Measurements from ENCODE around the gene PANX1. TPM values are rescaled to one million over a fixed set of nuclear protein-coding genes. Genes with fewer than 3 reads are reported as not detected.

Gene PANX1
- total RNA-seq, 2 donors from 2014 or later: 12.3 to 15.7 TPM

- Histone ChIP-seq H3K27me3 (no peaks in the 10 kb centered on the region), H3K9me3 (no peaks in the 10 kb centered on the region), H3K4me1 (no peaks in the 10 kb centered on the region), H3K4me3 (no peak overlapping the region), H3K27ac (no peak overlapping the region), H3K36me3 (no peaks in the 10 kb centered on the region)
- TF ChIP-seq CTCF (IDR thresholded peaks at IDR 0.05): no peak
- DNase-seq (ENCODE audit: low spot score): no peak
Observed at GRCh38 chr11:94100253-94100652, 28.4 kb upstream of the PANX1 start.

GRCh38 chr11:94103471-94103870 is 25.2 kb upstream of the PANX1 start:
- no peak overlapping the region for H3K27ac ChIP-seq
- peaks cover 0 to under 1% of the 10 kb centered on the region in 2 donors for H3K9me3 ChIP-seq
- no peaks in the 10 kb centered on the region for H3K27me3 ChIP-seq
- no peak for DNase-seq (ENCODE audit: low spot score)
- TF ChIP-seq CTCF (IDR thresholded peaks at IDR 0.05): no peak
- H3K4me3 ChIP-seq: no peak overlapping the region
- no peaks in the 10 kb centered on the region for H3K4me1 ChIP-seq
- no peaks in the 10 kb centered on the region for H3K36me3 ChIP-seq

- H3K36me3 ChIP-seq: no peaks in the 10 kb centered on the region
- TF ChIP-seq CTCF (IDR thresholded peaks at IDR 0.05): no peak
- no peak overlapping the region for H3K4me3 ChIP-seq
- peaks cover 0 to 13% of the 10 kb centered on the region in 2 donors for H3K9me3 ChIP-seq
- no peak for DNase-seq (ENCODE audit: low spot score)
- no peaks in the 10 kb centered on the region for H3K4me1 ChIP-seq
- no peaks in the 10 kb centered on the region for H3K27me3 ChIP-seq
- H3K27ac ChIP-seq: no peak overlapping the region
Observed at GRCh38 chr11:94104734-94105133, 23.9 kb upstream of the PANX1 start.

GRCh38 chr11:94106716-94107115 is 21.9 kb upstream of the PANX1 start:
- no peaks in the 10 kb centered on the region for H3K27me3 ChIP-seq
- TF ChIP-seq CTCF (IDR thresholded peaks at IDR 0.05): no peak
- DNase-seq (ENCODE audit: low spot score): no peak
- no peaks in the 10 kb centered on the region for H3K36me3 ChIP-seq
- no peak overlapping the region for H3K27ac ChIP-seq
- no peak overlapping the region for H3K4me3 ChIP-seq
- H3K9me3 ChIP-seq: peaks cover 0 to 14% of the 10 kb centered on the region in 2 donors
- H3K4me1 ChIP-seq: no peaks in the 10 kb centered on the region

GRCh38 chr11:94107363-94107762 is 21.3 kb upstream of the PANX1 start:
- Histone ChIP-seq H3K4me1 (no peaks in the 10 kb centered on the region), H3K27me3 (no peaks in the 10 kb centered on the region), H3K9me3 (peaks cover 0 to 14% of the 10 kb centered on the region in 2 donors), H3K27ac (no peak overlapping the region), H3K36me3 (no peaks in the 10 kb centered on the region), H3K4me3 (no peak overlapping the region)
- no peak for DNase-seq (ENCODE audit: low spot score)
- TF ChIP-seq CTCF (IDR thresholded peaks at IDR 0.05): no peak

- no peaks in the 10 kb centered on the region for H3K36me3 ChIP-seq
- peak overlapping the region in 1 of 2 donors; percentile 41 for H3K27ac ChIP-seq
- no peaks in the 10 kb centered on the region for H3K4me1 ChIP-seq
- TF ChIP-seq CTCF (IDR thresholded peaks at IDR 0.05): no peak
- no peak overlapping the region for H3K4me3 ChIP-seq
- no peak for DNase-seq (ENCODE audit: low spot score)
- H3K9me3 ChIP-seq: peaks cover 0 to 14% of the 10 kb centered on the region in 2 donors
- no peaks in the 10 kb centered on the region for H3K27me3 ChIP-seq
Observed at GRCh38 chr11:94111241-94111640, 17.4 kb upstream of the PANX1 start.

Data from right atrium auricular region (tissue), 2 donors.